Measurements from ENCODE around the gene NOSIP. TPM values are rescaled to one million over a fixed set of nuclear protein-coding genes. Genes with fewer than 3 reads are reported as not detected.

NOSIP gene
- total and polyA plus RNA-seq, 2 of the 4 experiments (the other 2 are of a cell fraction): 118 to 138 TPM

DNA sequence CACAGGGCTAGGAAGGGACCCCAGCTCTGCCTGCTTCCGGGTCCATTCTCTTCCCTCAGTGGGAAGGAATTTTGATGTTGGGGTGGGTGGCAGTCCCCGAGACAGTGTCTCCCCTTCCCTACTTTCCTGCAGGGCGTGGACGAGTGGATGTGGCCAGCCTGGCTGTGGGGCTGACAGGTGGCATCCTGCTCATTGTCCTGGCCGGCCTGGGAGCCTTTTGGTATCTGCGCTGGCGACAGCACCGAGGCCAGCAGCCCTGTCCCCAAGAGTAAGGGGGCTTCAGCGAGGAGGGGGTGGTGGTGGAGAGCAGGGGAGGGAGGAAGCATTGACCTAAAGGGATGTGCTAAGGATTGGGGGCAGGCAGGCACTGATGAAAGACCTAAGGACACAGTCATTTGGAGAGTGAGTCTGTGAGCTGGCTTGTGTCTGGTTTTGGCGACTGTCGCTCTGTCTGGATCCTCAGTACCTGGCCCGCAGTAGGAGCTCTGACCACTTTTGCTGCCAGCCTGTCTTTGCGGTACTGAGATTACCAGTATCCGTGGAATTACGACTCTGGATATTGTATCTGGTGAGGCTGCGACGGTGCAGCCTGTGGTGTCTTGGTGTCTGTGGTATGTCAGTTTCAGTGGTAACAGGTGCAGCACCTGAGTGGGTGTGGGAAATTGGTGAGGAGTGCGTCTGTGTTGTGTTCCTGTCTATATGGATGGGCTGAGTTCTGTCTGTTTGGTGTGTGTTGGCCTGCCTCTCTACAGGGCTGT is 8.2 kb upstream of the NOSIP start (continued):
- TF ChIP-seq RFX5 (IDR thresholded peaks at IDR 0.05; ENCODE audit: low read depth, low read length): no peak

DNA sequence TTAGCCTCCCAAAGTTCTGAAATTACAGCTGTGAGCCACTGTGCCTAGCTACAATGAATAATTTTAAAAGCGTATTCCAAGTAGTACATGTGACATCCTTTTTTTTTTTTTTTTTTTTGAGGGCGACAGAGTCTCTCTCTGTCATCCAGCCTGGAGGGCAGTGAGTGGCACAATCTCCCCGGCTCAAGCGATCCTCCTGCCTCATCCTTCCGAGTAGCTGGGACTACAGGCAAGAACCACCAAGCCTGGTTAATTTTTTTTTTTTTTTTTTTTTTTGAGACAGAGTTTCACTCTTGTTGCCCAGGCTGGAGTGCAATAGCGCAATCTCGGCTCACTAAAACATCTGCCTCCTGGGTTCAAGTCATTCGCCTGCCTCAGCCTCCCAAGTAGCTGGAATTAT is 6.9 kb upstream of the NOSIP start:
- H3K27ac ChIP-seq (ENCODE audit: insufficient read depth, low read length): no peak overlapping the region
- H2BK15ac ChIP-seq (ENCODE audit: low read depth, low read length): no peak overlapping the region
- H4K8ac ChIP-seq (ENCODE audit: low read depth in 2 of 2, low read length in 2 of 2): no peak overlapping the region
- H2AK9ac ChIP-seq (replicated peaks; ENCODE audit: low read depth, low read length, poor library complexity): no peak overlapping the region
- no peak overlapping the region for H3K9ac ChIP-seq (ENCODE audit: low read depth, low read length)
- ChIA-PET CTCF (no interaction called here), POLR2A (ENCODE audit: unreplicated experiment) (no interaction called here)
- H3K36me3 ChIP-seq (ENCODE audit: control insufficient read depth, insufficient read depth, low read length): no peaks in the 10 kb centered on the region
- no peak overlapping the region for H3K4me2 ChIP-seq (ENCODE audit: low read depth, low read length)
- no peak overlapping the region for H3K56ac ChIP-seq (ENCODE audit: extremely low read depth, insufficient read depth, low read length)
- no peak overlapping the region for H3K14ac ChIP-seq (replicated peaks; ENCODE audit: low read depth, low read length)
- H4K5ac ChIP-seq (ENCODE audit: low read depth, low read length): no peak overlapping the region
- BruUV-seq (replicated peaks): no TSS peak
- H3K4me1 ChIP-seq (ENCODE audit: control insufficient read depth, insufficient read depth, low read length): no peaks in the 10 kb centered on the region; the same call in 1 of the 2 replicates
- H3K23ac ChIP-seq (ENCODE audit: low read depth, low read length): no peak overlapping the region
- H3K27me3 ChIP-seq (ENCODE audit: control insufficient read depth, insufficient read depth, low read length): no peaks in the 10 kb centered on the region
- no peak overlapping the region for H2BK20ac ChIP-seq (ENCODE audit: low read depth, low read length)
- H3K4me3 ChIP-seq (ENCODE audit: insufficient read depth, low read depth, low read length): no peak overlapping the region
- no peak overlapping the region for H2BK120ac ChIP-seq (ENCODE audit: low read depth, low read length)
- H3K9me1 ChIP-seq (ENCODE audit: insufficient read depth, low read length): no peaks in the 10 kb centered on the region
- dilution Hi-C loops (cut with HindIII; ENCODE audit: low sequenced_read_pairs, unreplicated experiment) (no loop called here), intact Hi-C loops (cut with micrococcal nuclease) (no loop called here), in situ Hi-C loops (cut with MboI; ENCODE audit: low sequenced_read_pairs) (no loop called here)
- WGBS, 2 experiments (ENCODE audit: extremely low coverage in 2 of 2, insufficient read length in 1 of 2): no CpG with 5 or more reads among the region's 8 CpGs
- no peak overlapping the region for H3K4ac ChIP-seq (ENCODE audit: low read depth, low read length)
- H3K9me3 ChIP-seq (ENCODE audit: control insufficient read depth, insufficient read depth, low read length): no peaks in the 10 kb centered on the region
- H2AK5ac ChIP-seq (ENCODE audit: low read depth, low read length): no peak overlapping the region
- H2AFZ ChIP-seq (replicated peaks; ENCODE audit: low read length, poor library complexity): no peak overlapping the region
- no peak overlapping the region for H3K18ac ChIP-seq (ENCODE audit: low read depth, low read length)
- peaks cover 0 to 6% of the 10 kb centered on the region in 2 experiments; a peak in 3 of 4 replicates for H3K79me1 ChIP-seq (ENCODE audit: low read depth in 1 of 2, low read length in 2 of 2)
- ATAC-seq (ENCODE audit: low read depth) (no peak), DNase-seq (no peak)
- no peak overlapping the region for H2BK5ac ChIP-seq (ENCODE audit: low read depth, low read length, poor library complexity, severe bottlenecking)
- no peak overlapping the region for H4K91ac ChIP-seq (ENCODE audit: insufficient read depth, low read depth, low read length)
- H4K20me1 ChIP-seq (ENCODE audit: insufficient read depth, low read length): peaks cover 2% of the 10 kb centered on the region
- TF ChIP-seq FOS (IDR thresholded peaks at IDR 0.05; ENCODE audit: low read depth, low read length) (no peak), RCOR1 (IDR thresholded peaks at IDR 0.05; ENCODE audit: insufficient replicate concordance, low read length) (no peak), SMC3 (IDR thresholded peaks at IDR 0.05; ENCODE audit: low read depth, low read length) (no peak), CHD1 (IDR thresholded peaks at IDR 0.05; ENCODE audit: low read depth, low read length) (no peak), NFE2L2 (IDR thresholded peaks at IDR 0.05; ENCODE audit: low read depth, low read length) (no peak), BHLHE40 (IDR thresholded peaks at IDR 0.05; ENCODE audit: low read depth, low read length) (no peak), RAD21 (IDR thresholded peaks at IDR 0.05; ENCODE audit: low read length) (no peak), POLR2A (IDR thresholded peaks at IDR 0.05; ENCODE audit: low read depth, low read length) (no peak), CEBPB (IDR thresholded peaks at IDR 0.05; ENCODE audit: low read depth, low read length) (no peak), RFX5 (IDR thresholded peaks at IDR 0.05; ENCODE audit: low read depth, low read length) (no peak), MAZ (IDR thresholded peaks at IDR 0.05; ENCODE audit: borderline replicate concordance, low read depth, low read length) (no peak)
- TF ChIP-seq, protein P1, sequence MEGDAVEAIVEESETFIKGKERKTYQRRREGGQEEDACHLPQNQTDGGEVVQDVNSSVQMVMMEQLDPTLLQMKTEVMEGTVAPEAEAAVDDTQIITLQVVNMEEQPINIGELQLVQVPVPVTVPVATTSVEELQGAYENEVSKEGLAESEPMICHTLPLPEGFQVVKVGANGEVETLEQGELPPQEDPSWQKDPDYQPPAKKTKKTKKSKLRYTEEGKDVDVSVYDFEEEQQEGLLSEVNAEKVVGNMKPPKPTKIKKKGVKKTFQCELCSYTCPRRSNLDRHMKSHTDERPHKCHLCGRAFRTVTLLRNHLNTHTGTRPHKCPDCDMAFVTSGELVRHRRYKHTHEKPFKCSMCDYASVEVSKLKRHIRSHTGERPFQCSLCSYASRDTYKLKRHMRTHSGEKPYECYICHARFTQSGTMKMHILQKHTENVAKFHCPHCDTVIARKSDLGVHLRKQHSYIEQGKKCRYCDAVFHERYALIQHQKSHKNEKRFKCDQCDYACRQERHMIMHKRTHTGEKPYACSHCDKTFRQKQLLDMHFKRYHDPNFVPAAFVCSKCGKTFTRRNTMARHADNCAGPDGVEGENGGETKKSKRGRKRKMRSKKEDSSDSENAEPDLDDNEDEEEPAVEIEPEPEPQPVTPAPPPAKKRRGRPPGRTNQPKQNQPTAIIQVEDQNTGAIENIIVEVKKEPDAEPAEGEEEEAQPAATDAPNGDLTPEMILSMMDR (conservative IDR thresholded peaks at IDR 0.05; ENCODE audit: low read depth, low read length): no peak
- TF ChIP-seq, protein P2, sequence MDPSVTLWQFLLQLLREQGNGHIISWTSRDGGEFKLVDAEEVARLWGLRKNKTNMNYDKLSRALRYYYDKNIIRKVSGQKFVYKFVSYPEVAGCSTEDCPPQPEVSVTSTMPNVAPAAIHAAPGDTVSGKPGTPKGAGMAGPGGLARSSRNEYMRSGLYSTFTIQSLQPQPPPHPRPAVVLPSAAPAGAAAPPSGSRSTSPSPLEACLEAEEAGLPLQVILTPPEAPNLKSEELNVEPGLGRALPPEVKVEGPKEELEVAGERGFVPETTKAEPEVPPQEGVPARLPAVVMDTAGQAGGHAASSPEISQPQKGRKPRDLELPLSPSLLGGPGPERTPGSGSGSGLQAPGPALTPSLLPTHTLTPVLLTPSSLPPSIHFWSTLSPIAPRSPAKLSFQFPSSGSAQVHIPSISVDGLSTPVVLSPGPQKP (IDR thresholded peaks at IDR 0.05; ENCODE audit: borderline replicate concordance, low read depth, low read length): no peak
- TF ChIP-seq, protein P3, sequence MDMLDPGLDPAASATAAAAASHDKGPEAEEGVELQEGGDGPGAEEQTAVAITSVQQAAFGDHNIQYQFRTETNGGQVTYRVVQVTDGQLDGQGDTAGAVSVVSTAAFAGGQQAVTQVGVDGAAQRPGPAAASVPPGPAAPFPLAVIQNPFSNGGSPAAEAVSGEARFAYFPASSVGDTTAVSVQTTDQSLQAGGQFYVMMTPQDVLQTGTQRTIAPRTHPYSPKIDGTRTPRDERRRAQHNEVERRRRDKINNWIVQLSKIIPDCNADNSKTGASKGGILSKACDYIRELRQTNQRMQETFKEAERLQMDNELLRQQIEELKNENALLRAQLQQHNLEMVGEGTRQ (IDR thresholded peaks at IDR 0.05; ENCODE audit: low read depth, low read length): no peak

Data from IMR-90 (cell line).